Medulla oblongata (tissue), 1 donor: ENCODE measurements around the gene DPH1.
A peak's percentile ranks its signal among the peaks of the same experiment; 100 is the strongest.
"Not testable (repeated sequence)": the region's sequence is repeated elsewhere in the genome, so short reads cannot be mapped to it uniquely, and the experiment has no call there.

ENCODE experiments used
- DNase-seq: peaks from one replicate; pipeline ENCODE4 v3.0.0-alpha.2; 2015; ENCODE audit errors: extremely low spot score

Gene DPH1

DNA sequence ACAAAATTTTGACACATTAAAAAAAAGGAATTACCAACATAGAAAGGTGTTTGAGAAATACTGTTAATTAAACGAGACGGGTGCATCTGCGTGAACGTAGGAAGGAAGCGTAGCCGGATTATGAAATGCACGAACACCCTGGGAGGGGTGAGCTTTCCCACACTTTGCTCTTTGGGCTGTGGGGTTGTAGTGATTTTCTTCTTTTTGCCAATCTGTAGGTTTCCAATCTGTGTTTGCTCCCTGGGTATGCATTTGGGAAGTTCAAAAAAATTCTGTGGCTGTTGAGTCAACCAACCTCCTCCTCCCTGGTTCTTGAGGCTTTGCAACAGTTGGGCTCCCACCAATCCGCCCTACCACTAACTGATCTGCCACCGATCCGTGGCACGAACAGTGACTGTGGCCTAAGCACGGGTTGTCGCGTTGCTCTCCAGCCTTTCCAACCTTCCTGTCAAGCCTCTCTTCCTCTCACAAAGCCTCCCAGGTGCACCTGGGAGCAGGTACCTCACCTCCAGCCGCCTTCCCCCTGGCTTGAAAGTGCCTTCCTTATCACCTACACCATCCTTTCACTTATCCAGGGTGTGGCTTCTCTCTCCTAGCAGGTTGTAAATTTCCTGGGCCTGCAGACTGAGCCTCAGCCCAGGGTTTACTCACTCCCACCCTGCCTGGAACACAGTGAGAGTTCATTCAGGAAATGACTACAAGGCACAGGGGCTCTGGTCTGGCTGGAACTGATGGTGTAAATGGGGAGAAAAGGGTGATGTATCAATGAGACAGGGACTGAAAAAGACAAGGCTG, 21.4 kb upstream of the DPH1 start:
- no peak for DNase-seq

DNA sequence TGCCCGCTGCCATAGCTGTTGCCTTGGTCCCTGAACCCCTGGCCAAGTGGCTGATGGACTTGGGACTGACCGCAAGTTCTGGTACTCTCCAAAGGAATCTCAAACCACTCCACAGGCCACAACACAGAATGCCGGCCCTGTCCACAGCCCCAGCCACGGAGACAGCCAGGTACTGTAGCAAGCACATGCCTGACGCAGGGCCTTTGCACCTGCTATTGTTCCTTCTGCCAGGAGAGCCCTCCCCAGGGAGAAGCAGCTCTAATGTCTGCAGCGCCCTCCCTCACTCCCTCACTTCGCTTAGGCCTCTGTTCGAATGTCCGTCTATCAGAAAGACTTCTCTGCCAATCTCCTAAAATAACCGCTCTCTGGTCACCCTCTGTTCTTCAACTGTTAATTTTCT, 20.2 kb upstream of the DPH1 start:
- DNase-seq, result no peak

DNA sequence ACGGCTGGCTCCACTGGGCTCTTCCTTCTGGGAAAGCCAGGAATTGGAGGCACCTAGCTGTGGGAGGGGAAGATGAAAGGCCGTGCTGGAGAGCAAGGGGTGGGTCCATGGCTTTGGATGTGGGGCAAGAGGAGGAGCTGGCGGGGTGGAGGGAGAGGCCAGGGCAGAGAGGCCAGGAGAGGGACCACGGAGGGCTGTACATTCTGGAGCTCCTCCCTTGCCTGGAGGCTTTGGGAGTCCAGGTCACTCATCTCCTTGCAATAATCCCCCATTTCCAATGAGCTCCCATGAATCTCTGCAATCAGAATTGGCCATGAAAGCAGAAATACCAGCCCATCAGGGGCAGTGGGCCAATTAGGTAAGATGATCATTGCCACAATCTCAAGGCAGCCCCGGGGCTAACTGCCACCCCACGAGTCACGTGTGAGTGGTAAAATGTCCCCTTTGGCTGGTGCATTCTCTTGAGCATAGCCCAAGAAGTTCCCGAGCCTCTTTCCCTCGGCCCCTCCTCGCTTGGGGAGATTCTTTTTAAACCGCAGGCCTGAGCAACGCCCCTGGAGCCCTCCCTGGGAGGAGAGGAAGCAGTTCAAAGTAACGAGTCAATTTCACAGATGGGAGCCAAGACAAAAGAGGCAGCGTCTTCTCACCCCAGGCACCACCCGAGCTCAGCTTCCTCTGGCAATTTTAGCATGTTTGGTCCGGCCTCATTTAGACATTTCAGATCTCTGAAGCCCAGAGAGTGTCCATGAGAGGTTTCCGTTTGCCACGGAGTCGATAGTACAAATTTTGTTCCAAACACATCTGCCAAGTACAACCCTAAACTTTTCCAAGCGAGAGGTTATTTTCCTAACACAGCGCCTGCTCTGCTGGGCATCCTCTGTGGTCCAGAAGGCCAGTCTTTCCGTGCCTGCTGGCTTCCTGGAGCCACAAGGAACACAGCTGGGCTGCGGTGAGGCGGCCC, 18.3 kb upstream of the DPH1 start:
- DNase-seq, result peak; percentile 27

DNA sequence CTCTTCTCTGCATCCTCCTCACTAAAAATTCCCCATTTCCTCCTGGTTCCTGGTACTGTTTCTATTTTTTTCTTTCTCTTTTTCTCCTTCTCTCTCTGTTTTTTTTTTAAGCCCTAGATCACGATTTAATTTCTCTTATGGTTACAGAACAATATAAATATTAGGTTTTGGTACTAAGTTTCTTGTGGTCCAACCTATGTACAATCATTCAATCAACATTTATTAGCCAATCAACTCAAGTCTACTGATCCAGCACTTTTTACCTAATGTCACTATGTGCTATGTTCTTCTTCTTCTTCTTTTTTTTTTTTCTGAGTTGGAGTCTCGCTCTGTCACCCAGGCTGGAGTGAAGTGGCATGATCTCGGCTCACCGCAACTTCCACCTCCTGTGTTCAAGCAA, 17.5 kb upstream of the DPH1 start:
- DNase-seq, result no peak

DNA sequence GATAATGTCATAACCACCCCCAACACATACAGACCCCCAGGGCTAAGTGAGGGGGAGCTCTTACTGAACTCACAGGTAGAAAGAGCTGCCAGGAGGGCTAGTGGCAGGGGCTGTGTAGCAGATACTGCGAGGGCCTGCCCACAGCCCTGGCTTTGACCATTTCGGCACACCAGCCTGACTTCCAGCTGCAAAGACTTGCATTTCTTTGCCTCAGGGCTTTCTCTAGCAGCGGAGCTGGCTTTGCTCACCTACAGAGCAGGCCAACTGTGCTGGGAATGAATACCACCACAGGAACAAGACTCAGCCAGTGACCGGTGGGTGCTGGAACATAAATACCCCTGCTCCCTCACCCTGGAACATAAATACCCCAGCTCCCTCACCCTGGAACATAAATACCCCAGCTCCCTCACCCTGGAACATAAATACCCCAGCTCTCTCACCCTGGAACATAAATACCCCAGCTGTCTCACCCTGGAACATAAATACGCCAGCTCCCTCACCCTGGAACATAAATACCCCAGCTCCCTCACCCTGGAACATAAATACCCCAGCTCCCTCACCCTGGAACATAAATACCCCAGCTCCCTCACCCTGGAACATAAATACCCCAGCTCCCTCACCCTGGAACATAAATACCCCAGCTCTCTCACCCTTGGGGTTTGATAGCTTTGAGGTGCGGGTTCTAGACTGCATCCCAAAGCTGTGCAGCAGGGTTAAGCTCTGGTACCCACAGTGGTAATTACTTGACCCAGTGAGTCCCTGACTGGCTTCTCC, 16.5 kb upstream of the DPH1 start:
- not testable (repeated sequence) for DNase-seq

DNA sequence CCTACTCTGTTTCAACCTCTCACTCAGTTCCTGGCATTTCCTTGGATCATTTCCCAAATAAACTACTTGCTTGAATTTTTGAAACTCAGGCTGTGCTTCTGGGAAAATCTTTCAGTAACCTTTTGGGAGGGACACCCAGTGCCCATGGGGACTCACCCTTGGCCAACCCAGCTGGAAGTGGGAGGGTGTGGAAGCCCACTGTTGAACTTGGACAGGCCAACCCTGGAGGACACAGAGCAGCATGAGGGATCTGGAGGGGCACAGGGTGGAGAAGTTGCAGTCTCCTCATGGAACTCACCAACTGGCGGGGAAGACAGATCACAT, 16.0 kb upstream of the DPH1 start:
- DNase-seq, result no peak

DNA sequence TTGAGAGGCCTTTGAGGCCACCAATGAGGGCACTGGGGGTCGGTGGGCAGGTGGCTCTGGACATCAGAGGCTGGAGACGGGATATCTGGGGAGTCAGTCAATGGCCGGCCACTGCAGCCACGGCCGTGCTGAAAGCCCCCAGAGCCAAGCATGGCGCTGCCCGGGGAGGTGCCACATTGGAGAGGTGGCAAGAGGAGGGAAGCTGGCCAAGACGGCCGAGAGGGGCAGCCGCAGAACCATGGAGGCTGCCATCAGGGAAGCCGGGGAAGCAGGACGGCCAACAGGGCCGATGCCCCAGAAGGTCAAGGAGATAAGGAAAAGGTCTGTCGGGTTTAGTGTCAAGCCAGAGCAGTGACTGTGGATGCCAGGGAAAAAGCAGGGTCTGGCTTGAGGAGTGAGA, 14.6 kb upstream of the DPH1 start:
- DNase-seq, result no peak

DNA sequence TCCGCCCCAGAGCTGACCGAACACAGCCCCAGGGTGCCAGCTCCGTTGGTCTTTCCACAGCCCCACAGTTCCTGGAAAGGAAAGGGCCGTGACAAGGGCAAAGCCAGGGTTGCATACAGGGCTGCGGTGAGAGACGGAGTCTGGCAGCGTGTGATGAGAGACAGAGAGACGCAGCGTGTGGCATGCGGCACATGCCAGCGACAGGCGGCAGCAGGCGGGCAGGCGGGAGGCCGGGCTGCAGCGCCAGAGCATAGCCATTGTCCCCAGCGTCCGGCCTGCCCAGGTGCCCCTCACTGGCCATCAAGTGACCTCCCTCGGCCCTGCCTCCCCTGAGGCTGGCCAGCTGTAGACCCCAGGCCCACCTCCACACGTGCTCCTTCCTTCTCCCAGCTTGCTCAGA, 13.5 kb upstream of the DPH1 start:
- no peak for DNase-seq

DNA sequence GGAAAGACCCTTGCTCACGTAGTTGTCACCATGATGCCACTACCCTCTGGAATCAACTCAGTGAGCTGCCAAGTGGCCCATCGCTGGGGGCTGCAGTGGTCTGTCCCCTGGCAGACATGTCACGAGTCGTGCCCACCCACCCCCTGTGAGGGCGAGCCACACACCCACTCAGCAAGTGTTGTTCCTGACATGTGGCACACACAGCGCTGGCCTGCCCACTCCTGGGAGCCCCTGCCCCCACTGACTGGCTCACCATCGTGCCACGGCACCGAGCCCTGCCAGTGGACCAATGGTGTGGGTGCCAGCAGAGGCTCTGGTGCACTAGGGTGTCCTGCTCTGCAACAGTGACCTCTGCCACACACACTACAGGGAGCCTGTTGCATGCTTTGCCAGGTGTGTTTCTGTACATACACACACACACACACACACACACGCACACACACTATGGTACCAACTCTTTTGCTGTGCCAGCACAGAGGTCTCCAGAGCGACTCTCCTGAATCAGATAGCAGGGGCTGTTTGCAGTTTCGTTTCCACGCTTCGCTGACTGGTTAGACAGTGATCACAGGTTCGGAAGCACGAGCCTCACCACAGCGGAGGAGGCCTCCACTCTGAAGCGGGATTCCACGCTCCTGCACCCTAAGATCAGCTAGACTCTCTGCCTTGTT, 12.5 kb upstream of the DPH1 start:
- no peak for DNase-seq

DNA sequence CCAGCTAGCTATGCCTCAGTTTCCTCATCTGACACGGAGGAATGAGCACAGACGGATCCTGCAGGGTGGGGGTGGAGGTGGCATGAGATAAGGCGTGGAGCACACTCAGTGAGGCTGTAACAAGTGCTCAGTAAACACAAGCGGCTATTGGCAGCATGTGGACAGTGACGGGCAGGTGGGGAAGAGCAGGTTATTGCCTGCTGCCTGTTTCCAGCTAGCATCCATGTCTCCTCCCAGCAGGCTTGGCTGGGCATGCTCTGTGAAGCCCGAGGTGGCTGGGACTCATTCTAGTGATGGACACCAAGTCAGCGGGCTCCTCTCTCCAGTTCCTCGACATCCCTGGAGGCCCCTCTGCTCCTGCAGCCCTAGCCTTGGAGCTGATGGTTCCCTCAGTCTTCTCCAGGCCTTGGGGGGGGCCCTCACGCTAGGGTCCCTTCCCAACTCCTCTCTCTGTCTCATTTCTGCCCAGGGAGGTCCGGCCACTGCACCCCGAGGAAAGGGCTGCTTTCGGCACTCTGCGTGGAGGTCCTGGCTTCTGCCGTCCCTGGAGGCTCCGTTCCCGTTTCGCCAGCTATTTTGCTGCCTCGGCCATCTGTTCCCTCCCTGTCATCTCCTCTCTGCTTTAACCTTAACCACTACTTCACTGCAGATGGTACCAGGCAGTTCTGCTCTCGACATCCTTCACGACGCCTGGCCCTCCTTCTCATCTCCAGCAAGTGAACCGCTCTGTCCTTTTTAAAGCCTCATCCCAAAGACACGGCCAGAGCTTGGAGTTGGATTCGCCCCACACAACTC, 11.0 kb upstream of the DPH1 start:
- no peak for DNase-seq

DNA sequence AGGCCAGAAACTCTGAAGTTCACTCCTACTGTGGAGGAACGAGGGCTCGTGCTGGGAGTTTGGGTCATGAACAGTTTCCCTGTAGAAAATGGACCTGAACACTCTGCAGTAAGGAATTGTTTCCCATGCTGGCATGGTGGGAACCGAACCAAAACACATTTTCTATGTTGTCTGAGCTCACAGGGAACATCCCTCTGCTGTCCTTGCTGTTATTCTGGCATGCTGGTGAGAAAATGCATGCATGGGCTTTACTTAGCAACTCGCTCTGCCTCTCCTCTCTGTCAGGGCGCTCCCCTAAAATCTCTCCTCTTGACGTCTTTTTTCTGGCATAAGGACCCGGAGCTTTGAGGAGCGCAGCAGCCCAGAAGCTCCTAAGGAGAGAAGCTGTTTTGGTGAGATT, 10.2 kb upstream of the DPH1 start:
- DNase-seq, result no peak

DNA sequence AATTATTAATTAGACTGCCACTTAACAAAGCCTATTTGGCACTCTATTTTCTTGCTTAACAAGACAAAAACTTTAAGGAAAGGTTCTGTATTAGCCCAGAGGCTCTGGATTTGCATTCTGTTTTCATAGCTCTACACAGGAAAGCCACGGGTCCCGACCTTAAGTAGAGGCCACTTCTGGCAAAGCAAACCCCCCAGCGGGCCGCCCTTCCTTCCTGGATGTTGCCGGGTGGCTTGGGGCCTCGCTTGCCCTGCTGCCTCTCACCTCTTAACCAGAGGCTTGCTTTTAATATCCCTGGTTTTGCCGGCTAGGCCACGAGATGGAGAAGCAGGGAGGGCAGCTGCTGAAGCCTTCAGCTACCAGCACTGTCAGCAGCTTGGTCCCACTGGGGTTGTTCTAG, 9.2 kb upstream of the DPH1 start:
- no peak for DNase-seq

DNA sequence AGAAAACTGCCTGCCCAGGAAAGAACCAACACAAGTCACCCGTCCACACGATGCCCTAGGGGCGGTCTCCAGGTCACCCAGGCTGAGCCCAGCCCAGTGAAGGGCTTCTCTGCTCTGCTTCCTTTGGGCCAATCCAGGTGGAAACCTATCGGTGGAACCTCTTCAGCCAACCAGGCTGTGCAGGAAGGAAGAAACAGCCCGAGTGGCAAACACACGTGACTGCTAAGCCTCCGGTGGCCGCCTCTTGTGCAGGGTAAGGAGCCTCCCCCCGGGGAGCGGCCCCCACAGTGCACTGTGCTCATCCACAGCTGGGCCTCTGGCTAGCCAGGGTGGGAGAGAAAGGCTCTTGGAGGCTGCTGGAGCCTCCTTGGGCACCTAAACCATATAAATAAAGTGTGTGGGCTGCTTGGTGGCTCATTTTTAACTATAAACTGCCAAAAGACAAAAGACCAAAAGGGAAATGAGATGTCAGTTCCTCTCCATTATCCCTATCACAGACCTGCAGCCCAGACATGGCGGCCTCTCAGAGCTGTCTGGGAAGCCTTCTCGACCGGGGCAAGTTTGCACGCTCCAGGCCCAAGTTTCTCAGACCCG, 7.2 kb upstream of the DPH1 start:
- no peak for DNase-seq

DNA sequence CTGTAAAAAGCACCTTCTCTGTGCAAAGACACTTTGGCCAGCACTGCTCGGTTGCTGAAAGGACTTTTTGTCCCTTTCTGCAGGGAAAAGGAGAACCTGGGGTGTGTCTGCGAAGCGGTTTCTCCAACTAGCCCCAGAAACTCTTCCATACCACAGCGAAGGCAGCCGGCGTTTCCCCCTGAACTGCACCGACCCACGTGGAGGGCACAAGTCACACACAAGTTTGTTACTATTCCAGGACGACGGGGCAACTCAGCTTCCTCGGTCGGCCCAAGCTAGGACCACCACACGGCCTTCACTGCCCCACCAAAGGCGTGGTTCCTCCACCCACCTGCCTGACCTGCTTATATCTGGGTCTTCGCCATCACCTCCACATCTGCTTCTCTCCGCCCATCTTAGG, 6.7 kb upstream of the DPH1 start:
- DNase-seq, result no peak

DNA sequence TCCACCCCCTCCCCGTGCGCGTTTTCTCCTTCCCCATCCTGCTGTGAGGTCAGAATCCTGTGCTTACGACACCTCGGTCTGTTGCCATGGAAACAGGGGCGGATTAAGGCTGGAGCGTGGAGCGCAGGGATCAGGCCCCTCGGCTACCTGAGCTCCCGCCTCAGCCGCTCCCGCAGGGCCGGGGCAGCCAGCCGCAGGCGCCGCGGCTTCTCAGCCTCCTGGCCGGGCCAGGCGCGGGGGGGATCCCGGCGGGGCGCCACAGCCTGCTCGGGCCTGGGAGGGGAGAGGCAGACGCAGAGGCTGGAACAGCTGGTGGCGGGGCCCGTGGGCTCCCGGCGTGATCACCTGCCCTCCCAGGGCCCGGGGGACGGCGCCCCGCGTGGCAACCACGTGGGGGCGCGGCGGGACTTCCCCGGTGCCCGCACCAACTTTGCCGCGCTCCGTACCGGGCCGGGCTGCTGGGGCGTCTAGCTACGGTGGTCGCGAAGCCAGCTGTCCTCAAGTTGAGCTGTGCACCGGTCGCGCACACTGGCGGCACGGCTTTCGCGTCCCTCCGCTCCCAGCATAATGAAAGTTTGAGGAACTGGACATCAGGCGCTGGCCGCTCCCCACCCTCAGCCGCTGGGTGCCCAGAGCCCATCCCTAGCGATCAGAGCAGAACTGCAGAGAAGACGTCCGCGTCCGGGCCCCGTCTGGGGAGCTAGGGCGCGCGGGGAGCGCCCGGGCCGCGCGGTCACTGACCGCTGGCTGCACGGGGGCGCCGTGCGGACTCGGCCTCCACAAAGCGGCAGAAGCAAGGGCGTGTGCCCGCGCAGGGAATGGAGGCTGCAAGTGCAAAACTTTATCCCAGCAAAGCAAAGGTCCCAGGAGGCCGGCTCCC, 6.0 kb upstream of the DPH1 start:
- no peak for DNase-seq

DNA sequence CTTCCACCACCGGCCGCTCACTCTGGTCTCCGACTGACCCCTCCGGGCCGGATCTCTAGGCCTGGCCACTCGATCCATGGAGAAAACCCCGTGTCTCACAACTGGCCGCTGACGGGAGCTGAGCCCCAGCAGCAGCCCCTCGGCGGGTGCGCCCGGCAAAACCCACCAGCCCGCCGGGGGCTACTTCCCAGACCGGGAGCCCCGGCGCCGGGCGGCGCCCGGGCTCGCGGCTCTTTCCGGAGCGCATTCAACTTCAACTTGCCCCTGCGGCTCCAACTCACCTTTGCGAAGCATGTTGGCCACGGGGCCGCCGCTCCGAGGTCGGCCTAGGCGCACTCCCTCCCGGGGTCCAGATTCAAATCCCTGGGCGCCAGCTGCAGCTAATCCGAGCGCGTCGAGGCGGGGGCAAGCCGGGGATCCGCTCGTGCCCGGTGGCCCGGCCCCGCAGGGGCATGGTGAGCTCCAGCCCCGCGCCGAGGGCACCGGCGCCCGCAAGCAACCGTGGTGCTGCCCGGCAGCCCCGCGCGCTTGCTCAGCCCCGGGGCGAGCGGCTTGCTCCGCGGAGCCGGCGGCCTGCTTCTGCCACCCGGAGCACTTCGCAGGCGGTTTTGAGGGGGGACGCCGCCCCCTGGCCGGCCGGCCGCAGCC, 5.3 kb upstream of the DPH1 start:
- DNase-seq, result no peak

DNA sequence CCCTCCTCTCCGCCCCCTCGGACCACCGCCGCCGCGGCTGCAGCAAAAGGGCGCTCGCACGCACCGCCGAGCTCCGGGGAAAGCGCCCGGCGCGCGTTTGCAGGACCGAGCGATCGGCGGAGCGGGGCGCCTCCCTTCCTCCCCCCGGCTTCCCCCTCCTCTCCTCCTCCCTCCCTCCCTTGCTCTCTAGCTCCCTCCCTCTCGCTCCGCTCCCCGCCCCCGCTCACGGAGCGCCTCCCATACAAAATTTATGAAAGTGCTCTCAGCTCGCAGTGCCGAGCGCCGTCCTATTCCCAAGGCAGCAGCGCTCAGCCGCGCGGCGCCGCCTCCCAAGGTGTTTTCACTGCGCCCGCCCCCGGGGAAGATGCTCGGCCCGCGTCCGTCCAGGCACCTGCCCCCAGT, 4.7 kb upstream of the DPH1 start, which contains the start of gene RTN4RL1:
Gene RTN4RL1, minus strand, starts transcription at position 115 of the 402 bp plus-strand sequence. CDS start 469 bp downstream, outside the sequence.
- no peak for DNase-seq

DNA sequence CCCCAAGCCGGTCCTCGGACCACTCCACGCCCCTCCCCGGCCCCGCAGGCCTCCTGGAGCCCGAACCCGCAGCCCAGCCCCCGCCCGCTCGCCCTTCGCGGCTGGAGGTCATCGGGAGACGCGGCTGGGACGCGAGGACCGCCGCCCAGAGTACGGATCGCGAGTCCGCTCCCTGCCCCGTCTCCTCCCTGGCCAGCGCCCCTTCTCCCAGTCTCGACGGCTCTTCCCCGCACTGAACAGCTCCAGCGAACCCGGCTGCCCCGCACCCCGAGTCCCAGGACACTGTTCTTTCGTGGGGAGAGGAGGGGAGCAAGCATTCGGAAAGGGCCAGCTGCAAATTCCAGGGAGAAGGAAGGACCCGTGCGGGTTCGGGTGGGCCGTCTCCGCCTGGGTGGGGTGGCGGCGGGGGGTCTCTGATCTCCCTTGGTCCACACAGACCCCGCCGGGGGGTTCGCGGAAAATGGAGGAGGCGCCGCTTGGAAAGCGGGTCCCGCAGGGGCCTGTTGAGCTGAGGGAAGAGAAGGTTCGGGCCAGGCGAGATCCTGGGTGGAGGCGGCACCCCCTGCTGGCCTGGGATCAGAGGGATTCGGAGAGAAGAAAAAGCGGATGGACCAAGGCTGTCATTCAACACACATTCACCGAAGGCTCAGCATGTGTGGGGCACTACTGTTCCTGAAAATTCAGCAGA, 4.2 kb upstream of the DPH1 start:
- peak; percentile 51 for DNase-seq
